GM12892 (cell line): ENCODE results near the gene SORCS2.

ENCODE experiments used
- POLR2A ChIP-seq: IDR thresholded peaks from 2 replicates; pipeline ENCODE4 v1.6.1; 2011; ENCODE audit warnings: low read depth, low read length, control low read depth
- POLR2AphosphoS5 ChIP-seq: IDR thresholded peaks from 2 replicates; pipeline ENCODE4 v1.6.1; 2011; ENCODE audit warnings: low read depth, low read length, control low read depth
- TAF1 ChIP-seq: IDR thresholded peaks from 2 replicates; pipeline ENCODE4 v1.6.1; 2011; ENCODE audit warnings: low read depth, mild to moderate bottlenecking, control low read depth, low read length, borderline replicate concordance

DNA sequence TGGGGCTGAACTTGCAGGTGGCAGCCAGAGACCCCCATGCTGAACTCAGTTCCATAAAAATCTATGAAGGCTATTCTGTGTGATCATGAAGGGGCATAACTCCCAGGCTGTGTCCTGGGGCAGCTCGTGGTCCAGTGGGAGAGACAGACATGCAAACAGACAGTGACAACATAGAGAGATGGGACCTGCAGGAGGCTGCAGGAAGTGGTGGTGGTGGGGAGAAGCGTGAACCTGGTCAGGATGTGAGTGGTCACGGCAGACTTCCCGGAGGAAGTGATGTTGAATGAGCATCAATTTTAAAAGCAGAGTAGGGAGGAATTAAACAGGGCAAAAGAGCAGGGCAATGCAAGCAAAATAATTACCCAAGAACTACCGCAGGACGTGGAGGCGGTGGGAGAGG lies 23.2 kb upstream of the SORCS2 start:
- TF ChIP-seq POLR2A (no peak), POLR2AphosphoS5 (no peak), TAF1 (no peak)
